ENCODE measurements around the gene SORCS2.

Gene SORCS2

GRCh38 chr4:7777017-7777710 is 584.8 kb downstream of the SORCS2 start:
- no peak for DNase-seq (ENCODE audit: extremely low spot score)
- TF ChIP-seq CTCF (IDR thresholded peaks at IDR 0.05; ENCODE audit: control extremely low read depth, extremely low read depth, low read depth, missing control alignments) = no peak
- ChIA-PET POLR2A (no interaction called here), CTCF (interaction anchor here (1.2 to 30.0 kb wide), 4 partner anchors 8 to 27 kb away, joined by 3 to 547 read pairs (median 26); no protein-coding TSS in a partner anchor)

GRCh38 chr4:7777871-7778509 is 585.7 kb downstream of the SORCS2 start:
- ChIA-PET POLR2A (no interaction called here), CTCF (interaction anchor here (0.9 to 30.0 kb wide), 4 partner anchors 9 to 35 kb away, joined by 3 to 547 read pairs (median 26); no protein-coding TSS in a partner anchor)
- no peak for DNase-seq (ENCODE audit: extremely low spot score)
- no peak for TF ChIP-seq CTCF (IDR thresholded peaks at IDR 0.05; ENCODE audit: control extremely low read depth, extremely low read depth, low read depth, missing control alignments)

GRCh38 chr4:7778510-7779431 is 586.4 kb downstream of the SORCS2 start:
- POLR2A ChIA-PET = no interaction called here
- no peak for TF ChIP-seq CTCF (IDR thresholded peaks at IDR 0.05; ENCODE audit: control extremely low read depth, extremely low read depth, low read depth, missing control alignments)
- no peak for DNase-seq (ENCODE audit: extremely low spot score)
- CTCF ChIA-PET = interaction anchor here (0.7 to 30.0 kb wide), 6 partner anchors 9 to 34 kb away, joined by 3 to 547 read pairs (median 10); no protein-coding TSS in a partner anchor

GRCh38 chr4:7779432-7779768 is 587.1 kb downstream of the SORCS2 start:
- no peak for DNase-seq (ENCODE audit: extremely low spot score)
- CTCF ChIA-PET = interaction anchor here (1.4 to 30.0 kb wide), 4 partner anchors 10 to 24 kb away, joined by 3 to 547 read pairs (median 26); no protein-coding TSS in a partner anchor
- TF ChIP-seq CTCF (IDR thresholded peaks at IDR 0.05; ENCODE audit: control extremely low read depth, extremely low read depth, low read depth, missing control alignments) = no peak
- POLR2A ChIA-PET = no interaction called here

GRCh38 chr4:7780751-7781348 is 588.5 kb downstream of the SORCS2 start:
- CTCF ChIA-PET = interaction anchor here (1.4 to 30.0 kb wide), 3 partner anchors 12 to 23 kb away, joined by 3 to 547 read pairs (median 35); no protein-coding TSS in a partner anchor
- POLR2A ChIA-PET = no interaction called here
- no peak for TF ChIP-seq CTCF (IDR thresholded peaks at IDR 0.05; ENCODE audit: control extremely low read depth, extremely low read depth, low read depth, missing control alignments)
- no peak for DNase-seq (ENCODE audit: extremely low spot score)

GRCh38 chr4:7781366-7781765 is 589.0 kb downstream of the SORCS2 start:
- no peak for TF ChIP-seq CTCF (IDR thresholded peaks at IDR 0.05; ENCODE audit: control extremely low read depth, extremely low read depth, low read depth, missing control alignments)
- CTCF ChIA-PET = interaction anchor here (1.4 to 30.0 kb wide), 3 partner anchors 12 to 22 kb away, joined by 3 to 547 read pairs (median 35); no protein-coding TSS in a partner anchor
- DNase-seq (ENCODE audit: extremely low spot score) = no peak
- POLR2A ChIA-PET = no interaction called here

Data from GM10248 (cell line).